CD4-positive, CD25-positive, alpha-beta regulatory T cell (primary cell): ENCODE data around the gene PRDX4. TPM values are rescaled to one million over a fixed set of nuclear protein-coding genes. Genes with fewer than 3 reads are reported as not detected.
"Not testable (repeated sequence)": the region's sequence is repeated elsewhere in the genome, so short reads cannot be mapped to it uniquely, and the experiment has no call there.

Source experiments
- ATAC-seq, 2 donors: fragments of 150-1000 bp; cut with Tn5 transposase; one replicate each; pipeline ENCODE4 v1.10.0; 2021; ENCODE audit warnings: low read depth in 2 of 2, moderate number of reproducible peaks in 2 of 2, moderate library complexity in 1 of 2
- DNase-seq, 3 donors: peaks; one replicate each; pipeline versions ENCODE4 v3.0.0 to v3.0.0-alpha.2; 2012 to 2022; ENCODE audit warnings: mixed read lengths in 1 of 3
- H3K27ac ChIP-seq: one replicate; pipeline ENCODE4 v1.7.0; 2013; ENCODE audit warnings: mild to moderate bottlenecking, low read length; ENCODE audit not compliant: insufficient read depth, poor library complexity, severe bottlenecking
- H3K27me3 ChIP-seq: one replicate; pipeline ENCODE4 v1.7.0; 2013; ENCODE audit warnings: low read length; ENCODE audit not compliant: control insufficient read depth, insufficient read depth
- H3K36me3 ChIP-seq: one replicate; pipeline ENCODE4 v1.7.0; 2013; ENCODE audit warnings: mild to moderate bottlenecking, low read length, moderate library complexity; ENCODE audit not compliant: control insufficient read depth, insufficient read depth
- H3K4me1 ChIP-seq: 2 replicates; pipeline ENCODE4 v1.7.0; 2013; ENCODE audit warnings: mild to moderate bottlenecking, low read length; ENCODE audit not compliant: insufficient read depth, control insufficient read depth, poor library complexity, severe bottlenecking
- H3K4me3 ChIP-seq: one replicate; pipeline ENCODE4 v1.7.0; 2013; ENCODE audit warnings: low read depth, mild to moderate bottlenecking, low read length, moderate library complexity
- H3K9me3 ChIP-seq, 2 experiments: 1 replicate in 1 of 2; 2 replicates in 1 of 2; pipeline ENCODE4 v1.7.0; 2013; ENCODE audit warnings: low read length in 2 of 2, mild to moderate bottlenecking in 1 of 2, moderate library complexity in 1 of 2; ENCODE audit not compliant: control insufficient read depth in 2 of 2
- H3K27ac Mint-ChIP-seq, 3 donors: one replicate each; pipeline ENCODE4 v1.8.0; 2020 to 2022; ENCODE audit warnings: mild to moderate bottlenecking in 3 of 3, mixed read lengths in 3 of 3, moderate library complexity in 2 of 3
- H3K27me3 Mint-ChIP-seq: one replicate; pipeline ENCODE4 v1.8.0; 2022; ENCODE audit warnings: mild to moderate bottlenecking, mixed read lengths
- H3K36me3 Mint-ChIP-seq: one replicate; pipeline ENCODE4 v1.8.0; 2020; ENCODE audit warnings: mixed read lengths
- H3K4me1 Mint-ChIP-seq, 4 donors: one replicate each; pipeline ENCODE4 v1.8.0; 2020 to 2022; ENCODE audit warnings: mixed read lengths in 4 of 4, mild to moderate bottlenecking in 1 of 4
- H3K4me3 Mint-ChIP-seq, 4 donors: one replicate each; pipeline ENCODE4 v1.8.0; 2020 to 2022; ENCODE audit warnings: mild to moderate bottlenecking in 4 of 4, mixed read lengths in 4 of 4, moderate library complexity in 3 of 4
- H3K9me3 Mint-ChIP-seq, 7 donors: one replicate each; pipeline ENCODE4 v1.8.0; 2020 to 2022; ENCODE audit warnings: mixed read lengths in 7 of 7, mild to moderate bottlenecking in 3 of 7, moderate library complexity in 2 of 7
- polyA plus RNA-seq, 4 donors: library from polyadenylated mRNA; unstranded; fragments of 300-500 nt; fragmentation: Illumina TruSeq; gene quantifications; one replicate each; pipeline ENCODE4 v1.2.3, GENCODE V29; 2021
- total RNA-seq: library from RNA; stranded (reverse); gene quantifications from one replicate; pipeline ENCODE4 v1.2.3, GENCODE V29; 2022

Gene PRDX4
- total and polyA plus RNA-seq, 5 donors from 2014 or later: 7.9 to 58.2 (median 46.0) TPM

- H3K27me3 ChIP-seq: no peaks in the 10 kb centered on the region
- no peak overlapping the region for H3K27ac ChIP-seq
- no peak overlapping the region for H3K27ac Mint-ChIP-seq
- H3K36me3 ChIP-seq: no peaks in the 10 kb centered on the region
- H3K4me1 ChIP-seq: no peaks in the 10 kb centered on the region
- no peaks in the 10 kb centered on the region for H3K27me3 Mint-ChIP-seq
- no peak for ATAC-seq
- no peak for DNase-seq
- H3K36me3 Mint-ChIP-seq: no peaks in the 10 kb centered on the region
- H3K4me1 Mint-ChIP-seq: no peaks in the 10 kb centered on the region
- no peaks in the 10 kb centered on the region for H3K9me3 ChIP-seq
- peaks cover 0 to 7% (median 5%) of the 10 kb centered on the region in 7 donors for H3K9me3 Mint-ChIP-seq
- H3K4me3 ChIP-seq: no peak overlapping the region
- H3K4me3 Mint-ChIP-seq: no peak overlapping the region
These were observed 30.1 kb upstream of the PRDX4 start for GRCh38 chrX:23637187-23637586.

GRCh38 chrX:23643020-23643419 is 24.3 kb upstream of the PRDX4 start:
- Histone ChIP-seq H3K4me1 (no peaks in the 10 kb centered on the region), H3K27ac (no peak overlapping the region), H3K4me3 (no peak overlapping the region), H3K9me3 (no peaks in the 10 kb centered on the region), H3K36me3 (no peaks in the 10 kb centered on the region), H3K27me3 (no peaks in the 10 kb centered on the region)
- Mint-ChIP-seq H3K9me3 (peaks cover 0 to 7% (median 5%) of the 10 kb centered on the region in 7 donors), H3K36me3 (no peaks in the 10 kb centered on the region), H3K27me3 (no peaks in the 10 kb centered on the region), H3K27ac (no peak overlapping the region), H3K4me1 (no peaks in the 10 kb centered on the region), H3K4me3 (no peak overlapping the region)
- ATAC-seq (no peak), DNase-seq (no peak)

GRCh38 chrX:23644744-23645143 is 22.5 kb upstream of the PRDX4 start:
- no peak for DNase-seq
- no peaks in the 10 kb centered on the region for H3K4me1 ChIP-seq
- peaks cover 4% of the 10 kb centered on the region for H3K27me3 Mint-ChIP-seq

GRCh38 chrX:23656091-23656490 is 11.2 kb upstream of the PRDX4 start:
- ATAC-seq: no peak
- Mint-ChIP-seq H3K27me3 (no peaks in the 10 kb centered on the region), H3K36me3 (no peaks in the 10 kb centered on the region)

More at GRCh38 chrX:23644744-23645143, 22.5 kb upstream of the PRDX4 start:
- no peak for ATAC-seq
- Histone ChIP-seq H3K4me3 (no peak overlapping the region), H3K27me3 (no peaks in the 10 kb centered on the region), H3K36me3 (no peaks in the 10 kb centered on the region), H3K9me3 (no peaks in the 10 kb centered on the region), H3K27ac (no peak overlapping the region)
- Mint-ChIP-seq H3K4me1 (no peaks in the 10 kb centered on the region), H3K4me3 (no peak overlapping the region), H3K36me3 (peaks cover 3% of the 10 kb centered on the region), H3K9me3 (peaks cover 0 to 9% (median 3%) of the 10 kb centered on the region in 7 donors), H3K27ac (no peak overlapping the region)

GRCh38 chrX:23656684-23657083 is 10.6 kb upstream of the PRDX4 start:
- DNase-seq (no peak), ATAC-seq (no peak)
- Mint-ChIP-seq H3K27me3 (no peaks in the 10 kb centered on the region), H3K27ac (no peak overlapping the region), H3K4me1 (peaks cover 4 to 7% (median 6%) of the 10 kb centered on the region in 4 donors), H3K9me3 (peaks cover 0 to 2% (median 0%) of the 10 kb centered on the region in 7 donors), H3K36me3 (no peaks in the 10 kb centered on the region), H3K4me3 (no peak overlapping the region)
- peaks cover 6% of the 10 kb centered on the region for H3K4me1 ChIP-seq
- H3K27me3 ChIP-seq: no peaks in the 10 kb centered on the region
- H3K27ac ChIP-seq: no peak overlapping the region
- no peak overlapping the region for H3K4me3 ChIP-seq
- H3K36me3 ChIP-seq: no peaks in the 10 kb centered on the region
- H3K9me3 ChIP-seq: no peaks in the 10 kb centered on the region

More at GRCh38 chrX:23656091-23656490, 11.2 kb upstream of the PRDX4 start:
- Mint-ChIP-seq H3K4me3 (peak overlapping the region in 1 of 4 donors; percentile 83), H3K27ac (no peak overlapping the region), H3K9me3 (peaks cover 0 to 2% (median 0%) of the 10 kb centered on the region in 7 donors), H3K4me1 (peaks cover 0 to 1% (median under 1%) of the 10 kb centered on the region in 4 donors)
- Histone ChIP-seq H3K4me1 (peaks cover under 1% of the 10 kb centered on the region), H3K4me3 (no peak overlapping the region), H3K9me3 (no peaks in the 10 kb centered on the region), H3K36me3 (no peaks in the 10 kb centered on the region), H3K27ac (no peak overlapping the region), H3K27me3 (no peaks in the 10 kb centered on the region)
- no peak for DNase-seq

GRCh38 chrX:23659339-23659738 is 8.0 kb upstream of the PRDX4 start:
- Mint-ChIP-seq H3K4me3 (no peak overlapping the region), H3K27ac (peak overlapping the region in 1 of 3 donors; percentile 32)
- ATAC-seq: no peak

GRCh38 chrX:23660083-23660765 is 7.1 kb upstream of the PRDX4 start:
- H3K4me3 Mint-ChIP-seq, H3K4me3 ChIP-seq, H3K36me3 Mint-ChIP-seq, H3K36me3 ChIP-seq, H3K27me3 ChIP-seq, DNase-seq, H3K9me3 ChIP-seq, H3K27ac ChIP-seq, H3K27me3 Mint-ChIP-seq, H3K9me3 Mint-ChIP-seq, ATAC-seq: not testable (repeated sequence)
- peak overlapping the region in 1 of 3 donors; percentile 52 for H3K27ac Mint-ChIP-seq
- H3K4me1 Mint-ChIP-seq: peaks cover 12 to 20% (median 18%) of the 10 kb centered on the region in 4 donors
- peaks cover 16% of the 10 kb centered on the region for H3K4me1 ChIP-seq

More at GRCh38 chrX:23659339-23659738, 8.0 kb upstream of the PRDX4 start:
- Histone ChIP-seq H3K4me1 (peaks cover 16% of the 10 kb centered on the region), H3K4me3 (no peak overlapping the region), H3K27ac (no peak overlapping the region), H3K36me3 (no peaks in the 10 kb centered on the region), H3K27me3 (no peaks in the 10 kb centered on the region), H3K9me3 (no peaks in the 10 kb centered on the region)
- no peaks in the 10 kb centered on the region for H3K36me3 Mint-ChIP-seq
- H3K27me3 Mint-ChIP-seq: no peaks in the 10 kb centered on the region
- H3K4me1 Mint-ChIP-seq: peaks cover 12 to 20% (median 18%) of the 10 kb centered on the region in 4 donors
- no peak for DNase-seq
- peaks cover 0 to 2% (median 0%) of the 10 kb centered on the region in 7 donors for H3K9me3 Mint-ChIP-seq

GRCh38 chrX:23660766-23661132 is 6.5 kb upstream of the PRDX4 start:
- H3K4me1 ChIP-seq: peaks cover 16% of the 10 kb centered on the region
- H3K36me3 Mint-ChIP-seq: no peaks in the 10 kb centered on the region
- no peak overlapping the region for H3K4me3 Mint-ChIP-seq
- no peaks in the 10 kb centered on the region for H3K9me3 ChIP-seq
- peaks cover 0 to 2% (median 0%) of the 10 kb centered on the region in 7 donors for H3K9me3 Mint-ChIP-seq
- H3K27me3 Mint-ChIP-seq: no peaks in the 10 kb centered on the region
- no peak overlapping the region for H3K27ac ChIP-seq
- H3K27me3 ChIP-seq: no peaks in the 10 kb centered on the region
- H3K4me1 Mint-ChIP-seq: peaks cover 12 to 20% (median 19%) of the 10 kb centered on the region in 4 donors
- no peak for ATAC-seq
- H3K27ac Mint-ChIP-seq: peak overlapping the region in 1 of 3 donors; percentile 52
- no peak overlapping the region for H3K4me3 ChIP-seq
- DNase-seq: no peak
- no peaks in the 10 kb centered on the region for H3K36me3 ChIP-seq
